B cell (primary cell): ENCODE results near the gene PARVB. TPM values are rescaled to one million over a fixed set of nuclear protein-coding genes. Genes with fewer than 3 reads are reported as not detected.

Experiments used
- ATAC-seq: fragments of 200-7000 bp; cut with Tn5 transposase; one replicate; pipeline ENCODE4 v1.10.0; 2021; ENCODE audit warnings: low read depth, mild to moderate bottlenecking, moderate number of reproducible peaks, moderate library complexity
- CTCF ChIA-PET: fragments of 350-600 bp; sonication (Branson Sonifier 250); formaldehyde crosslinking; loops from one replicate; lab custom pipeline; 2021; ENCODE audit warnings: antibody characterized with exemption, inconsistent platforms; lab: Charles Lee
- POLR2A ChIA-PET: fragments of 350-600 bp; sonication (Branson Sonifier 250); formaldehyde crosslinking; loops from one replicate; lab custom pipeline; 2021; ENCODE audit warnings: antibody characterized with exemption; lab: Charles Lee
- DNase-seq: peaks from one replicate; pipeline ENCODE4 v3.0.0; 2013
- H2AFZ ChIP-seq: 2 replicates; pipeline ENCODE4 v1.6.1; 2012; ENCODE audit warnings: mild to moderate bottlenecking, low read depth, low read length; ENCODE audit not compliant: insufficient read depth, poor library complexity, severe bottlenecking
- H3K27ac ChIP-seq, 2 donors: 1 replicate in 1 of 2; 2 replicates in 1 of 2; pipeline ENCODE4 v1.5.1; 2012 to 2013; ENCODE audit warnings: low read length in 2 of 2, mild to moderate bottlenecking in 2 of 2, moderate library complexity in 1 of 2
- H3K27me3 ChIP-seq, 4 experiments: fragments of 200-600 bp in 1 of 4; sonication (generic) in 1 of 4; replicated peaks in 1 of 4; 1 replicate in 2 of 4; 2 replicates in 2 of 4; pipeline versions ENCODE4 v1.6.1 to v1.7.0; 2013 to 2016; ENCODE audit warnings: low read length in 3 of 4, mild to moderate bottlenecking in 2 of 4, mixed read lengths in 1 of 4, moderate library complexity in 1 of 4; ENCODE audit not compliant: insufficient read depth in 4 of 4, control insufficient read depth in 3 of 4; ENCODE audit errors: control extremely low read depth in 1 of 4
- H3K36me3 ChIP-seq, 2 experiments: replicated peaks in 1 of 2; 1 replicate in 1 of 2; 2 replicates in 1 of 2; pipeline versions ENCODE4 v1.6.1 to v1.7.1; 2013; ENCODE audit warnings: low read length in 1 of 2; ENCODE audit not compliant: insufficient read depth in 2 of 2, control insufficient read depth in 1 of 2; ENCODE audit errors: control extremely low read depth in 1 of 2, extremely low read depth in 1 of 2
- H3K4me1 ChIP-seq, 2 donors: fragments of 200-600 bp in 1 of 2; sonication (generic) in 1 of 2; 1 replicate in 1 of 2; 2 replicates in 1 of 2; pipeline versions ENCODE4 v1.5.1 to v1.6.1; 2013 to 2017; ENCODE audit warnings: low read length in 2 of 2; ENCODE audit not compliant: control insufficient read depth in 2 of 2, insufficient read depth in 2 of 2
- H3K4me2 ChIP-seq: replicated peaks from 2 replicates; pipeline ENCODE3; 2012; ENCODE audit warnings: mild to moderate bottlenecking, low read depth, low read length; ENCODE audit not compliant: poor library complexity, severe bottlenecking
- H3K4me3 ChIP-seq, 5 experiments: fragments of 200-600 bp in 1 of 5; sonication (generic) in 1 of 5; 1 replicate in 3 of 5; 2 replicates in 2 of 5; pipeline versions ENCODE4 v1.5.1 to v1.7.0; 2011 to 2016; ENCODE audit warnings: low read length in 4 of 5, mild to moderate bottlenecking in 4 of 5, low read depth in 2 of 5, control low read depth in 1 of 5, moderate library complexity in 1 of 5; ENCODE audit not compliant: insufficient read depth in 1 of 5; ENCODE audit errors: control extremely low read depth in 1 of 5, extremely low read depth in 1 of 5
- H3K79me2 ChIP-seq: fragments of 200-600 bp; sonication (generic); one replicate; pipeline ENCODE4 v1.6.0; 2016; ENCODE audit warnings: low read length; ENCODE audit not compliant: control insufficient read depth, insufficient read depth
- H3K9ac ChIP-seq: fragments of 200-600 bp; sonication (generic); 2 replicates; pipeline ENCODE4 v1.6.1; 2017; ENCODE audit warnings: mild to moderate bottlenecking, low read length, moderate library complexity
- H3K9me3 ChIP-seq, 3 donors: one replicate each; pipeline versions ENCODE4 v1.6.1 to v1.7.1; 2013; ENCODE audit warnings: low read length in 2 of 3; ENCODE audit not compliant: control insufficient read depth in 2 of 3, insufficient read depth in 1 of 3; ENCODE audit errors: control extremely low read depth in 1 of 3
- H4K20me1 ChIP-seq: 2 replicates; pipeline ENCODE4 v1.6.0; 2012; ENCODE audit warnings: mild to moderate bottlenecking, low read length; ENCODE audit not compliant: insufficient read depth, control insufficient read depth, poor library complexity, severe bottlenecking
- H3K27ac Mint-ChIP-seq: one replicate; pipeline ENCODE4 v1.8.0; 2021; ENCODE audit warnings: mixed read lengths
- H3K27me3 Mint-ChIP-seq: one replicate; pipeline ENCODE4 v1.8.0; 2021; ENCODE audit warnings: mixed read lengths
- H3K4me1 Mint-ChIP-seq: one replicate; pipeline ENCODE4 v1.8.0; 2021; ENCODE audit warnings: mixed read lengths
- H3K4me3 Mint-ChIP-seq: one replicate; pipeline ENCODE4 v1.8.0; 2021; ENCODE audit warnings: mixed read lengths
- H3K9me3 Mint-ChIP-seq: one replicate; pipeline ENCODE4 v1.8.0; 2022; ENCODE audit warnings: mixed read lengths; ENCODE audit not compliant: insufficient read depth
- EZH2 ChIP-seq: IDR thresholded peaks from 2 replicates; pipeline ENCODE4 v1.6.1; 2012; ENCODE audit warnings: borderline replicate concordance, low read depth, mild to moderate bottlenecking, moderate library complexity, low read length; ENCODE audit not compliant: insufficient read depth, poor library complexity, severe bottlenecking
- WGBS: methylation state at CpG from one replicate; pipeline ENCODE4 v1.1.5; 2013; ENCODE audit warnings: missing lambda C conversion rate; ENCODE audit not compliant: insufficient coverage; 5-methylcytosine and 5-hydroxymethylcytosine counted together
- intact Hi-C: fragments of 100-400 bp; cut with micrococcal nuclease; formaldehyde crosslinking; loops from one replicate; pipeline ENCODE4 v1.10.0; 2022
- polyA plus RNA-seq: library from polyadenylated mRNA; depleted of rRNA; stranded (reverse); fragments of >200 nt; gene quantifications from 2 replicates; pipeline ENCODE4 v1.2.3, GENCODE V29; 2012
- total RNA-seq, 2 donors: library from RNA; stranded (reverse); fragments of 120-200 nt in 1 of 2; gene quantifications; 1 replicate in 1 of 2; 2 replicates in 1 of 2; pipeline versions ENCODE4 v1.2.3 to v1.2.4, GENCODE V29; 2013 to 2022
- TF ChIP-seq, protein P1 (sequence below): fragments of 200-600 bp; IDR thresholded peaks from one replicate; pipeline ENCODE4 v1.8.0; 2022; ENCODE audit warnings: antibody characterized with exemption, mild to moderate bottlenecking

PARVB gene
- total and polyA plus RNA-seq, 2 donors (not counting 1 experiment from before 2014, with no cell fraction given), result 48.0 to 49.4 TPM

DNA sequence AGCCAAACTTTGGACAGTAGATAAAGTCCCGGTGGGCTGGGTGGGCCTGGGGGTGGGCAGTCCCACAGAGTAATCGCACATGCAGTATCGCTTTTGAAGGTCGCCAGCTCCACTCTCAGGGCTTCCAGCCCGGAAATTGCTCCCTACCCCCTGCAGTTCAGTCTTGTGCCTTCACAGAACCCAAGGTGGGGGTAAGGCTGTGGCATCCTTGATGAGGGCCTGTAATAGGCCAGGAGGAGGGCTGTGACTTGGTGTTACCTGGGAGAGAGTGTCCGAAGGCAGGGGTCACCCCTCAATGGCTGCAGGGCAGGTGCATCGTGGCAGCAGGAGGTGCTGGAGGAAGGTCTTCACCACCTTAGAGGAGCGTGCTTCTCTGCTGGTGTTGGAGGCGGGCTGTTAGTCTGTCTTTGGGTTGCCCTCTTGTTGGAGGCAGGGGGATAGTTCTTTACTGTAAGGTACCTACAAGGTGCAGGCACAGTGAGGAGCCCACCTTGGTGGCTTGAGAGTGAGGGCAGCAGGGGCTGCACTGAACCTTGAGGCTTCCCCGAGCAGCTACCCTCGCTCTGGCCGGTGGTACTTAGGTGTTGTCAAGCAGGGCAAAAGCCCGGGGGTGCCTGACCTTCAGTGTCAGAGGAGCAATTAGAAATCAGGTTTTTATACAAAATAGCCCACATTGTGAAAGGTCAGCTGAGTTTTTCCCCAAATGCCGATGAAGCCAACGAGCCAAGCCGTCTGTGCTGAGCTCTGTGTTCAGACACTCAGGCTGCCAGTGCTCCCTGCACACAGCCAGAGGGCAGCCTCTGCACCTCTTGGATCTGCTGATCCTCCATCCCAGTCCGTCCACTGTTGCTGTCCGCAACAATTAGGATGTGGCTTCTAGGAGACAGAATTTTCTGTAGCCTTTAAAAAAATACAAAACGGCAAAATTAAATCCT, 47.0 kb upstream of the PARVB start:
- Histone ChIP-seq H3K9me3 (no peaks in the 10 kb centered on the region), H3K9ac (no peak overlapping the region), H3K4me3 (no peak overlapping the region), H3K36me3 (peaks cover 0 to 88% of the 10 kb centered on the region in 2 experiments), H3K4me2 (no peak overlapping the region), H3K27ac (no peak overlapping the region), H4K20me1 (no peaks in the 10 kb centered on the region), H3K4me1 (no peaks in the 10 kb centered on the region), H3K27me3 (no peaks in the 10 kb centered on the region), H2AFZ (no peak overlapping the region), H3K79me2 (no peaks in the 10 kb centered on the region)
- WGBS, result 96% methylated on average over 15 of the region's 19 CpGs
- Mint-ChIP-seq H3K27ac (no peak overlapping the region), H3K27me3 (no peaks in the 10 kb centered on the region), H3K4me1 (no peaks in the 10 kb centered on the region), H3K4me3 (no peak overlapping the region), H3K9me3 (no peaks in the 10 kb centered on the region)
- ChIA-PET CTCF (interaction anchor here (2.6 kb wide), 1 partner anchor 16 kb away, joined by 8 read pairs; no protein-coding TSS in a partner anchor), POLR2A (no interaction called here)
- intact Hi-C loops, result no loop called here
- TF ChIP-seq EZH2, result no peak
- TF ChIP-seq, protein P1, sequence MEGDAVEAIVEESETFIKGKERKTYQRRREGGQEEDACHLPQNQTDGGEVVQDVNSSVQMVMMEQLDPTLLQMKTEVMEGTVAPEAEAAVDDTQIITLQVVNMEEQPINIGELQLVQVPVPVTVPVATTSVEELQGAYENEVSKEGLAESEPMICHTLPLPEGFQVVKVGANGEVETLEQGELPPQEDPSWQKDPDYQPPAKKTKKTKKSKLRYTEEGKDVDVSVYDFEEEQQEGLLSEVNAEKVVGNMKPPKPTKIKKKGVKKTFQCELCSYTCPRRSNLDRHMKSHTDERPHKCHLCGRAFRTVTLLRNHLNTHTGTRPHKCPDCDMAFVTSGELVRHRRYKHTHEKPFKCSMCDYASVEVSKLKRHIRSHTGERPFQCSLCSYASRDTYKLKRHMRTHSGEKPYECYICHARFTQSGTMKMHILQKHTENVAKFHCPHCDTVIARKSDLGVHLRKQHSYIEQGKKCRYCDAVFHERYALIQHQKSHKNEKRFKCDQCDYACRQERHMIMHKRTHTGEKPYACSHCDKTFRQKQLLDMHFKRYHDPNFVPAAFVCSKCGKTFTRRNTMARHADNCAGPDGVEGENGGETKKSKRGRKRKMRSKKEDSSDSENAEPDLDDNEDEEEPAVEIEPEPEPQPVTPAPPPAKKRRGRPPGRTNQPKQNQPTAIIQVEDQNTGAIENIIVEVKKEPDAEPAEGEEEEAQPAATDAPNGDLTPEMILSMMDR, result no peak
- DNase-seq (no peak), ATAC-seq (no peak)

DNA sequence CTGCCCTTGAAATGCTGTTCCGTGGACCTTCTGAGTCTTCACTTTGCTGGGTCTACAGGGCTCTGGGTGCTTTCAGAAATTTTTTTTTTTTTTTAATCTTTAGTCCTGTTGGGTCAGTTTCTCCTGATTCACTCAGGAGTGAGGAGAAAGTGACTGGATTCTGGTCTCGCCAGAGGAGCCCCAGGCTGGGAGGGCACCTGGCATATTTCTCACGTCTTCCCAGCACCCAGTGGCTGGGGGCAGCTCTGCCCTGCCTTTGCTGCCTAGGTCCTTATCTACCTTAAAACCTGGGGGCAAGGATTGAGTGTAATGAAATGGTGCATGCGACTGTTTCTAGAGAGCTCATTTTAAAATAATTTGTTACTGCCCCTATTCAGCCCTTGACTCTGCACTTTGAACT, 45.5 kb upstream of the PARVB start:
- ATAC-seq (no peak), DNase-seq (no peak)
- H2AFZ ChIP-seq, result no peak overlapping the region
- H4K20me1 ChIP-seq, result no peaks in the 10 kb centered on the region
- 88% methylated on average over 1 of the region's 4 CpGs for WGBS
- H3K4me3 Mint-ChIP-seq, result no peak overlapping the region
- H3K79me2 ChIP-seq, result no peaks in the 10 kb centered on the region
- TF ChIP-seq, protein P1, result no peak
- no peak for TF ChIP-seq EZH2
- H3K4me3 ChIP-seq, result no peak overlapping the region
- H3K27me3 ChIP-seq, result no peaks in the 10 kb centered on the region
- no peak overlapping the region for H3K4me2 ChIP-seq
- H3K9me3 Mint-ChIP-seq, result no peaks in the 10 kb centered on the region
- no peaks in the 10 kb centered on the region for H3K4me1 ChIP-seq
- no peaks in the 10 kb centered on the region for H3K27me3 Mint-ChIP-seq
- ChIA-PET POLR2A (no interaction called here), CTCF (no interaction called here)
- no peak overlapping the region for H3K9ac ChIP-seq
- no peaks in the 10 kb centered on the region for H3K9me3 ChIP-seq
- H3K36me3 ChIP-seq, result peaks cover 1 to 90% of the 10 kb centered on the region in 2 experiments
- intact Hi-C loops, result no loop called here
- no peak overlapping the region for H3K27ac Mint-ChIP-seq
- H3K4me1 Mint-ChIP-seq, result no peaks in the 10 kb centered on the region
- H3K27ac ChIP-seq, result no peak overlapping the region
